ENCODE data around the gene TMEM164. TPM values are rescaled to one million over a fixed set of nuclear protein-coding genes. Genes with fewer than 3 reads are reported as not detected.

Gene TMEM164
- total and polyA plus RNA-seq, 2 of the 4 experiments (the other 2 are of a cell fraction): 6.3 to 7.1 TPM

- no peak overlapping the region for H2BK5ac ChIP-seq (ENCODE audit: low read depth, low read length, poor library complexity, severe bottlenecking)
- H3K56ac ChIP-seq (ENCODE audit: extremely low read depth, insufficient read depth, low read length): no peak overlapping the region
- no peaks in the 10 kb centered on the region for H3K9me1 ChIP-seq (ENCODE audit: insufficient read depth, low read length)
- ATAC-seq (ENCODE audit: low read depth): no peak
- H2BK120ac ChIP-seq (ENCODE audit: low read depth, low read length): no peak overlapping the region
- no peak overlapping the region for H3K27ac ChIP-seq (ENCODE audit: insufficient read depth, low read length)
- TF ChIP-seq CHD1 (IDR thresholded peaks at IDR 0.05; ENCODE audit: low read depth, low read length) (no peak), BHLHE40 (IDR thresholded peaks at IDR 0.05; ENCODE audit: low read depth, low read length) (no peak), USF2 (IDR thresholded peaks at IDR 0.05; ENCODE audit: low read depth, low read length) (no peak), CEBPB (IDR thresholded peaks at IDR 0.05; ENCODE audit: low read depth, low read length) (no peak), RFX5 (IDR thresholded peaks at IDR 0.05; ENCODE audit: low read depth, low read length) (no peak), MXI1 (IDR thresholded peaks at IDR 0.05; ENCODE audit: borderline replicate concordance, low read depth, low read length) (no peak), SMC3 (IDR thresholded peaks at IDR 0.05; ENCODE audit: low read depth, low read length) (no peak)
- H3K79me1 ChIP-seq (ENCODE audit: low read depth in 1 of 2, low read length in 2 of 2): no peaks in the 10 kb centered on the region
- no peaks in the 10 kb centered on the region for H3K36me3 ChIP-seq (ENCODE audit: control insufficient read depth, insufficient read depth, low read length)
- in situ Hi-C loops (cut with MboI; ENCODE audit: low sequenced_read_pairs): no loop called here
- ChIA-PET CTCF (no interaction called here), POLR2A (ENCODE audit: unreplicated experiment) (no interaction called here)
- H3K9ac ChIP-seq (ENCODE audit: low read depth, low read length): no peak overlapping the region
- H2AK9ac ChIP-seq (replicated peaks; ENCODE audit: low read depth, low read length, poor library complexity): no peak overlapping the region
- H3K18ac ChIP-seq (ENCODE audit: low read depth, low read length): no peak overlapping the region
- BruUV-seq (replicated peaks): no TSS peak
- no peak overlapping the region for H2BK20ac ChIP-seq (ENCODE audit: low read depth, low read length)
- dilution Hi-C loops (cut with HindIII; ENCODE audit: low sequenced_read_pairs, unreplicated experiment): no loop called here
- H2AK5ac ChIP-seq (ENCODE audit: low read depth, low read length): no peak overlapping the region
- no peak overlapping the region for H3K4ac ChIP-seq (ENCODE audit: low read depth, low read length)
- no peaks in the 10 kb centered on the region for H3K4me1 ChIP-seq (ENCODE audit: control insufficient read depth, insufficient read depth, low read length)
- no peak overlapping the region for H3K4me2 ChIP-seq (ENCODE audit: low read depth, low read length)
- intact Hi-C loops (cut with micrococcal nuclease): no loop called here
- no peak overlapping the region for H4K5ac ChIP-seq (ENCODE audit: low read depth, low read length)
- H3K9me3 ChIP-seq (ENCODE audit: control insufficient read depth, insufficient read depth, low read length): no peaks in the 10 kb centered on the region
- no CpG with 5 or more reads among the region's 2 CpGs for WGBS, 2 experiments (ENCODE audit: extremely low coverage in 2 of 2, insufficient read length in 1 of 2)
- no peak overlapping the region for H4K8ac ChIP-seq (ENCODE audit: low read depth in 2 of 2, low read length in 2 of 2)
- H3K27me3 ChIP-seq (ENCODE audit: control insufficient read depth, insufficient read depth, low read length): peaks cover 18% of the 10 kb centered on the region
- no peak overlapping the region for H2AFZ ChIP-seq (replicated peaks; ENCODE audit: low read length, poor library complexity)
- H2BK15ac ChIP-seq (ENCODE audit: low read depth, low read length): no peak overlapping the region
- no peaks in the 10 kb centered on the region for H4K20me1 ChIP-seq (ENCODE audit: insufficient read depth, low read length)
- no peak overlapping the region for H3K4me3 ChIP-seq (ENCODE audit: insufficient read depth, low read depth, low read length)
- no peak for DNase-seq
- no peak overlapping the region for H4K91ac ChIP-seq (ENCODE audit: insufficient read depth, low read depth, low read length)
- no peak overlapping the region for H3K23ac ChIP-seq (ENCODE audit: low read depth, low read length)
- H3K14ac ChIP-seq (replicated peaks; ENCODE audit: low read depth, low read length): no peak overlapping the region
Observed at GRCh38 chrX:109995155-109995554, 7.8 kb upstream of the TMEM164 start.

All from IMR-90 (cell line).